ENCODE measurements around the gene DGCR8. TPM values are rescaled to one million over a fixed set of nuclear protein-coding genes. Genes with fewer than 3 reads are reported as not detected.

The DGCR8 gene
- total RNA-seq, 2 experiments from 2014 or later, result 17.8 to 18.5 TPM

GRCh38 chr22:20111689-20112622 lies 31.9 kb downstream of the DGCR8 start:
- no peak overlapping the region for H3K4me3 ChIP-seq (ENCODE audit: low read length)
- TF ChIP-seq CTCF (IDR thresholded peaks at IDR 0.05), result no peak
- peak overlapping the region in 1 of 2 donors; percentile 37 for H3K27ac ChIP-seq (ENCODE audit: low read depth in 1 of 2, low read length in 2 of 2)
- H3K27me3 ChIP-seq (ENCODE audit: control insufficient read depth in 1 of 2, insufficient read depth in 2 of 2, low read length in 2 of 2), result peaks cover 0 to 5% of the 10 kb centered on the region in 2 experiments
- no peak overlapping the region for H3K4me3 Mint-ChIP-seq
- peaks cover 0 to 7% of the 10 kb centered on the region in 2 experiments for H3K9me3 ChIP-seq (ENCODE audit: control insufficient read depth in 1 of 2, insufficient read depth in 1 of 2, low read length in 2 of 2)
- POLR2A ChIA-PET, result interaction anchor here (0.7 kb wide), 1 partner anchor 11 kb away, joined by 4 read pairs; no protein-coding TSS in a partner anchor
- peaks cover 65% of the 10 kb centered on the region for H3K36me3 Mint-ChIP-seq (ENCODE audit: low read depth)
- CTCF ChIA-PET, result interaction anchor here (0.7 to 2.7 kb wide), 6 partner anchors 11 to 142 kb away, joined by 3 to 6 read pairs (median 4); no protein-coding TSS in a partner anchor
- intact Hi-C loops (cut with DNase I, micrococcal nuclease), result loop anchor here in 1 of 2 experiments (5.0 to 10.0 kb wide), 3 partner anchors 140 to 283 kb away; partner anchors contain the start of genes GNB1L, RTL10 and ZNF74
- H3K27ac Mint-ChIP-seq, result peak overlapping the region; percentile 69
- H3K36me3 ChIP-seq (ENCODE audit: insufficient read depth, low read length), result peaks cover 82% of the 10 kb centered on the region
- peaks cover 17% of the 10 kb centered on the region for H3K4me1 Mint-ChIP-seq (ENCODE audit: low read depth)
- DNase-seq (no peak), ATAC-seq (ENCODE audit: poor library complexity) (no peak)
- no peaks in the 10 kb centered on the region for H3K9me3 Mint-ChIP-seq
- no peaks in the 10 kb centered on the region for H3K27me3 Mint-ChIP-seq
- peaks cover 47% of the 10 kb centered on the region for H3K4me1 ChIP-seq (ENCODE audit: insufficient read depth, low read length)

- H3K27ac ChIP-seq (ENCODE audit: low read depth in 1 of 2, low read length in 2 of 2), result no peak overlapping the region
- Mint-ChIP-seq H3K27me3 (no peaks in the 10 kb centered on the region), H3K4me3 (no peak overlapping the region), H3K9me3 (no peaks in the 10 kb centered on the region), H3K4me1 (ENCODE audit: low read depth) (peaks cover 22% of the 10 kb centered on the region), H3K27ac (no peak overlapping the region), H3K36me3 (ENCODE audit: low read depth) (peaks cover 64% of the 10 kb centered on the region)
- ChIA-PET POLR2A (interaction anchor here (0.7 kb wide), 1 partner anchor 12 kb away, joined by 4 read pairs; no protein-coding TSS in a partner anchor), CTCF (interaction anchor here (2.7 kb wide), 1 partner anchor 143 kb away, joined by 6 read pairs; no protein-coding TSS in a partner anchor)
- ATAC-seq (ENCODE audit: poor library complexity), result no peak
- H3K36me3 ChIP-seq (ENCODE audit: insufficient read depth, low read length), result peaks cover 73% of the 10 kb centered on the region
- H3K4me3 ChIP-seq (ENCODE audit: low read length), result no peak overlapping the region
- TF ChIP-seq CTCF (IDR thresholded peaks at IDR 0.05), result no peak
- intact Hi-C loops (cut with DNase I, micrococcal nuclease), result loop anchor here in 1 of 2 experiments (5.0 to 10.0 kb wide), 3 partner anchors 141 to 282 kb away; partner anchors contain the start of genes GNB1L, RTL10 and ZNF74
- peaks cover 0 to 7% of the 10 kb centered on the region in 2 experiments for H3K9me3 ChIP-seq (ENCODE audit: control insufficient read depth in 1 of 2, insufficient read depth in 1 of 2, low read length in 2 of 2)
- DNase-seq, result no peak
- H3K4me1 ChIP-seq (ENCODE audit: insufficient read depth, low read length), result peaks cover 49% of the 10 kb centered on the region
- H3K27me3 ChIP-seq (ENCODE audit: control insufficient read depth in 1 of 2, insufficient read depth in 2 of 2, low read length in 2 of 2), result peaks cover 0 to 5% of the 10 kb centered on the region in 2 experiments
Observed at GRCh38 chr22:20112623-20113511, 32.8 kb downstream of the DGCR8 start.

Measured in CD4-positive, alpha-beta T cell (primary cell).